NCI-H128 (cell line): ENCODE data around the gene TBC1D21.

Experiments used
- DNase-seq: peaks from one replicate; lab custom pipeline; 2025; ENCODE audit not compliant: unreplicated experiment; lab: John Stamatoyannopoulos, UW

TBC1D21 gene

GRCh38 chr15:73858062-73858461 lies 15.3 kb upstream of the TBC1D21 start:
- no peak for DNase-seq

GRCh38 chr15:73862276-73862675 lies 11.1 kb upstream of the TBC1D21 start:
- DNase-seq, result no peak

GRCh38 chr15:73865379-73865778 lies 8.0 kb upstream of the TBC1D21 start:
- no peak for DNase-seq

GRCh38 chr15:73865904-73866303 lies 7.5 kb upstream of the TBC1D21 start:
- no peak for DNase-seq

GRCh38 chr15:73866481-73866880 lies 6.9 kb upstream of the TBC1D21 start:
- DNase-seq, result no peak

GRCh38 chr15:73866881-73867410 lies 6.4 kb upstream of the TBC1D21 start:
- no peak for DNase-seq

GRCh38 chr15:73867426-73867825 lies 5.9 kb upstream of the TBC1D21 start:
- DNase-seq, result no peak

DNA sequence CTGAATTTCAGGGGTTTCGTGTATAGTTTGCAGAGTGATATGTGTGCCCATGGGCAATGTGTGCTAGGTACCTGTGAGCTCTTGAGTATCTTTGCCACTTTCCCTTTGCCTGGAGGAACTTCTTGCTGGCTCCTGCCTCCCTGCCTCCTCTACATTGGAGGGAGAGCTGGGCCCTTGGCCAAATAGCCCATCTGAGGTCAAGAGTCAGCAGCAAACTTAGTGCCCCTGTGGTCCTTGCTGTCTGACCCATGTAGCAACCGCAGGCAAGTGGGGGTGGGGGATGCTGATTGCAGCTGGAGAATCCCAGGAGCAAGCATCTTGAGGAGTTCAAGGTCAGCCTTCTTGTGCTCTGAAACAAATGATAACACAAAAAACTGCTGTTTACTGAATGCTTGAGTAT lies 5.4 kb upstream of the TBC1D21 start:
- DNase-seq, result no peak

DNA sequence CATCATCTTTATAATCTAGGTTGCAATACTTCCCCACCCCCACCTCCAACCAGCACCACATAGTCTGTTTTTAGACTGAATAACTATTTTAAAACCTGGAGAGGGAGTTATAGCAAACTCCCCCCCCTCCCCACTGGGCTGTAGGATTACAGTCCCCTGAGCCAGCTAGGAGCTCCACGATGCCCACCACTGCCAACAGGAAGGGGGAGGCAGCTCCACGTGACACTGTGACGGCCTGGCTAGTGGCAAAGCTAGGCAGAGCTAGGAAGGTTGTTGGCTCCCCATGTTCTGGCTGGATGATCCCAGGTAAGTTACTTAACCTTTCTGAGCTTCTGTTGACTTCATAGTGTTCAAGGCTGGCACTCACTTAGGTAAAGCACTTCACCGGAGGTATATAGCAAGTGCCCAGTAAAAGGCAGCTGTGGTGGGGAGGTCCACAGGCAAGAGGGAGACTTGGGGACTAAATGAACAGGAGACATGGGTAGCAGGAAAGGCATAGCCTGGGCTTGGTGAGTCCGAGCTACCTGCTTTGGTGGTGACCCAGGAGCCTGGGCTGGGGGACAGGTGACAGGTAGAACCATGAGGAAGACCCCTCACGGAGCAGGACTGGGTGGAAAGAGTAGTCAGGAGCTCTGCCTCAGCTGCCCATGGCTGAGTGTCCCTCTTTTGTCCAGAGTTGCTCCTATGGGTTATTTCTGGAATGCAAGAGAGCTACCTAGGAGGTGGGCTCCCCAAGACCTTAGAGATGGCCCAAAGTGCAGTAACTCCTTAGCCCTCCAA lies 4.0 kb upstream of the TBC1D21 start:
- no peak for DNase-seq

- DNase-seq, result peak; percentile 6
Observed at GRCh38 chr15:73870700-73871408, 2.5 kb upstream of the TBC1D21 start.

- DNase-seq, result no peak
Observed at GRCh38 chr15:73872346-73872745, 1.0 kb upstream of the TBC1D21 start.

DNA sequence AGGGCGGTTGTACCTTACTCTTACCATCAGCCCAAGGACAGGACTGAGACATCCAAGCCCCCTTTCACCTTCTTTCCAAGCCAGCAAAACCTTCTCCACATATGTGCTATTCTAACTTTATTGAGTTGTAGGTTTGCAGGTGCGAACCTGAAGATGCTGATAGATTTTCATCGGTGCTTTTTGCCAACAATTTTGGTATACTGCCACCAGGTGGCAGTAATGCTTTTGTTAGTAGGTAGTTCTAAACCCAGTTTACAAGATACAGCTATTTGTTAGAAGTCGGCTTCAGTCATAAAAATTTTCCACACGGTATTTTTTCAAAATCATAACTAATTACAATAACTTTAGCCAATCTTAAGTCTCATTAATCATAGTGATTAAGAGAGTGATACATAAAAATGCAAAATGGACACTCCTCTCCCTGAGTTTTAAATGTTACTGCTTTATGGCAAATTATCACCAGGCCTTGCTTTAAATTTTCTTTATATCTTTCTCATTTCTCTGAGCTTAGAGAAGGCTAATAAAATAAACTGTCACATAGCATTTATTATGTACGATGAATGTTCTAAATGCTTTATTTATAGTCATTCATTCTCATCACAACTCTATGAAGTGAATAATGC lies 636 bp downstream of the TBC1D21 start:
- DNase-seq, result no peak

- DNase-seq, result no peak
Observed at GRCh38 chr15:73879426-73879825, 6.1 kb downstream of the TBC1D21 start.

DNA sequence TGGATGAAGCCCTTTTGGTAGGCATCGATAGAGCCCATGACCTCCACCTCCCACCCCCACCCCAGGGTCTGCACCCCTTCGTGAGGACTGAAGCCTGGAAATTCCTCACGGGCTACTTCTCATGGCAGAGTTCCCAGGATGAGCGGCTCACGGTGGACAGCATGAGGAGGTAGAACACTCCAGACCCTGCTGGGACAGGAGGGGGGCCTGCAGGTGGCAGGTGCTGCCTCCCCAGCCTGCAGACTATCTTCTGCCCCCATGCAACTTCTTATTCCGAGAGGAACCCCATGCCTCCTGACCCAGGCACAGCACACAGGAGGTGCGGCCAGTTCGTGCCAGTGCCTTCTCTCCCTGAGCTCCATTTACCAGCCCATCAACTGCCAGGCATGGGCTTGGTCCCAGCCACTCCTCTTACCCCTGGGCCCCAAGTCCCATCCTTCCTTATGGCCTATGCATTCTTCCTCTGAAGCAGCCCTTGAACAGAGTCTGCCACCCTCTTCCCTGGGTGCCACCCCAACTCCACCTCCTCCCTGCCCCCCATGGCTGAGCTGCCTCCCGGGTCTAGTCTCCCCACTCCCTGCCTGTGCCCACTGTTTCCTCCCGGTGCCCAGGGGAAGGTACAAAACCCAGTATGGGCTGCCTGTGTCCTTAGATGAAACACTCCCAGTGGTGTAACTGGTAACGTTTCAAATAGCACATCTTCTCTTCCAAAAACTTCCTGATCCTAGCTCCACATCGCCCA lies 8.4 kb downstream of the TBC1D21 start:
- DNase-seq, result no peak

GRCh38 chr15:73882761-73883419 lies 9.5 kb downstream of the TBC1D21 start:
- no peak for DNase-seq

GRCh38 chr15:73884159-73884558 lies 10.8 kb downstream of the TBC1D21 start:
- no peak for DNase-seq

DNA sequence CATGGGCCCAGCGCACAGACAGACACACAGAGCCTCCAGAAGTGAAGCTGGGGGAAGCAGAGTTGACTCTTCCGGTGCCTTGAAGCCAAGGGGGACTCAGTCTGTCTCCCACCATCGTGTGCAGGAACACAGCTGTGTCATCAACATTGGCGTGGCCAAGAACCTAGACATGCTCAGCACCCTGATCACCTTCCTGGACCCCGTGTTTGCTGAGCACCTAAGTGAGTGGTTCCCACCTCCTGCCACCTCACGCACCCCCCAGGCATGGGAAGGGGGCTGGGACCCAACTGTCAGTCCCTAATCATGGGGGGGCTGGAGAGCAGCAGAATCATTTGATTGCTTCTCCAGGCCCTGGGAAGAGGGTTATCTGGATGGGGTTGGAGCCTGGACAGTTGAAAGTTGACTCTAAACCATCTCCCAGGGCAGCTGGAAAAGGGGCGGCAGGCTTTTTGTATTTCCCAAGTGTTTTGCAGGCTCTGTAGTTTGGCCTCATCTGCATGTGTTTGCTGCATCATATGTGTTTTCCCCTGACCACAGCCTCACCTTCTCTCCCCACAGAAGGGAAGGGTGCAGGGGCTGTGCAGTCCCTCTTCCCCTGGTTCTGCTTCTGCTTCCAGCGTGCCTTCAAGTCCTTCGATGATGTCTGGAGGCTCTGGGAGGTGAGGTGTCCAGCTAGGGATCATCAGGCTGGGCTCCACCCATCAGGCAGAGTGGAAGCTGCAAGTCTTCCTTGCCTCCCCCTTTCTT lies 12.8 kb downstream of the TBC1D21 start:
- DNase-seq, result no peak

- no peak for DNase-seq
Observed at GRCh38 chr15:73886717-73887345, 13.5 kb downstream of the TBC1D21 start.

DNA sequence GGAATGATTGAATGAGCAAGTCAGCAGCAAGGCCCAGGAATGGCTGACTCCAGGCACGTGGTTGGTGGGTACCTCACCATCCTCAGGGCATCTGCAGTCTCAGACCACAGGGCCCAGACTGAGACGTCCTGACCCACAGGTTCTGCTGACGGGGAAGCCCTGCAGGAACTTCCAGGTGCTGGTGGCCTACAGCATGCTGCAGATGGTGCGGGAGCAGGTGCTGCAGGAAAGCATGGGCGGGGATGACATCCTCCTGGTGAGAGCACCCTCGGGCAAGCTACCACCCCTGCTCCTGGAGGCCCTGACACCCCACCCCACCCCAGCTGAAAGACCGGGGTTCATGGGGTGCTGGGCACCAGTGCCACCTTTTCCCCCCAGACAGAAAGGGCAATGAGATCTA lies 14.1 kb downstream of the TBC1D21 start:
- no peak for DNase-seq
